ENCODE data around the gene PRODH. TPM values are rescaled to one million over a fixed set of nuclear protein-coding genes. Genes with fewer than 3 reads are reported as not detected.
"Not testable (repeated sequence)": the region's sequence is repeated elsewhere in the genome, so short reads cannot be mapped to it uniquely, and the experiment has no call there.

Gene PRODH
- polyA plus RNA-seq, 12 donors: 2.2 to 32.7 (median 6.8) TPM; not detected in 1

GRCh38 chr22:18911535-18911934, 24.6 kb downstream of the PRODH start:
- not testable (repeated sequence) for DNase-seq

GRCh38 chr22:18909556-18909955, 26.5 kb downstream of the PRODH start:
- no peak for DNase-seq

- no peak for DNase-seq
Measured at GRCh38 chr22:18906896-18907295, 29.2 kb downstream of the PRODH start.

GRCh38 chr22:18906410-18906745, 29.7 kb downstream of the PRODH start:
- DNase-seq: not testable (repeated sequence)

GRCh38 chr22:18905540-18906409, 30.3 kb downstream of the PRODH start, which contains the start of gene DGCR6:
Gene DGCR6, plus strand, starts transcription at chr22:18906320. Its CDS starts 55 bp downstream, at chr22:18906375.
- no peak for DNase-seq

- DNase-seq: not testable (repeated sequence)
Measured at GRCh38 chr22:18896037-18896657, 39.9 kb downstream of the PRODH start.

- not testable (repeated sequence) for DNase-seq
Measured at GRCh38 chr22:18893775-18894174, 42.3 kb downstream of the PRODH start.

- not testable (repeated sequence) for DNase-seq
Measured at GRCh38 chr22:18890510-18891192, 45.4 kb downstream of the PRODH start.

- DNase-seq: no peak
Measured at GRCh38 chr22:18888115-18888514, 48.0 kb downstream of the PRODH start.

GRCh38 chr22:18884465-18884864, 51.6 kb downstream of the PRODH start:
- not testable (repeated sequence) for DNase-seq

GRCh38 chr22:18881260-18881659, 54.8 kb downstream of the PRODH start:
- not testable (repeated sequence) for DNase-seq

Other genes starting within 250 kb of the PRODH start
- gene DGCR6, start 30.0 kb downstream of the PRODH start, polyA plus RNA-seq (ENCODE audit: insufficient read length in 12 of 12): 100 to 1,000 TPM in 2 of 12 donors, 10 to 100 TPM in 9, not detected in 1; 31.9 to 105 (median 70.4) TPM
- 10 to 100 TPM in 11 of 12 donors, not detected in 1; 36.1 to 53.3 (median 43.6) TPM for gene DGCR2, start 186.1 kb upstream of the PRODH start, polyA plus RNA-seq (ENCODE audit: insufficient read length in 12 of 12)
- under 1 TPM in 2 of 12 donors, not detected in 10; 0.11 to 0.46 TPM for gene TSSK2, start 195.0 kb upstream of the PRODH start, polyA plus RNA-seq (ENCODE audit: insufficient read length in 12 of 12)
- 10 to 100 TPM in 11 of 12 donors, not detected in 1; 10.2 to 13.3 (median 11.1) TPM for gene ESS2, start 208.4 kb upstream of the PRODH start, polyA plus RNA-seq (ENCODE audit: insufficient read length in 12 of 12)
- not detected for gene GSC2, start 214.0 kb upstream of the PRODH start, polyA plus RNA-seq (ENCODE audit: insufficient read length in 12 of 12)
- gene SLC25A1, start 242.4 kb upstream of the PRODH start, polyA plus RNA-seq (ENCODE audit: insufficient read length in 12 of 12): 10 to 100 TPM in 11 of 12 donors, not detected in 1; 14.4 to 31.8 (median 17.5) TPM